DND-41 (cell line): Measurements from ENCODE around the gene ASPSCR1.

Experiments
- CTCF ChIP-seq: IDR thresholded peaks from 2 replicates; pipeline ENCODE4 v1.5.1; 2012; ENCODE audit warnings: borderline replicate concordance, low read length, moderate library complexity, mild to moderate bottlenecking; ENCODE audit not compliant: poor library complexity, severe bottlenecking; ENCODE audit errors: extremely low read depth
- EZH2 ChIP-seq: IDR thresholded peaks from 3 replicates; pipeline ENCODE4 v1.6.1; 2012; ENCODE audit warnings: borderline replicate concordance, low read depth, mild to moderate bottlenecking, moderate library complexity, low read length, inconsistent platforms; ENCODE audit not compliant: severe bottlenecking

- no peak for TF ChIP-seq CTCF
- no peak for TF ChIP-seq EZH2
Measured at GRCh38 chr17:82011617-82012187, 34.3 kb downstream of the ASPSCR1 start.
